Activated T-helper 2 cell treated with anti-CD3 and anti-CD28 coated beads, Interferon-gamma antibody, Interleukin-2, Interleukin-4, amounts not matched to agents 10 μg/mL and 5 μg/mL and 100 μg/mL, durations not matched to agents 14 hours and 24 hours and 36 hours (primary cell): Measurements from ENCODE around the gene TP73. TPM values are rescaled to one million over a fixed set of nuclear protein-coding genes. Genes with fewer than 3 reads are reported as not detected.
A peak's percentile ranks its signal among the peaks of the same experiment; 100 is the strongest.

Source experiments
- DNase-seq: peaks from one replicate; pipeline ENCODE4 v3.0.0; 2021; ENCODE audit warnings: low spot score
- H3K27ac Mint-ChIP-seq: one replicate; pipeline ENCODE4 v1.8.0; 2021; ENCODE audit warnings: mixed read lengths
- H3K27me3 Mint-ChIP-seq: one replicate; pipeline ENCODE4 v1.8.0; 2021; ENCODE audit warnings: low read depth, mixed read lengths
- H3K36me3 Mint-ChIP-seq: one replicate; pipeline ENCODE4 v1.8.0; 2021; ENCODE audit warnings: low read depth, mixed read lengths
- H3K4me1 Mint-ChIP-seq: one replicate; pipeline ENCODE4 v1.8.0; 2021; ENCODE audit warnings: low read depth, mixed read lengths
- H3K4me3 Mint-ChIP-seq: one replicate; pipeline ENCODE4 v1.8.0; 2021; ENCODE audit warnings: low read depth, mild to moderate bottlenecking, moderate library complexity, mixed read lengths
- H3K9me3 Mint-ChIP-seq: one replicate; pipeline ENCODE4 v1.8.0; 2021; ENCODE audit warnings: mixed read lengths
- intact Hi-C: fragments of 100-400 bp; cut with micrococcal nuclease; formaldehyde crosslinking; loops from one replicate; pipeline ENCODE4 v1.15.1; 2023
- total RNA-seq: library from RNA; stranded (reverse); gene quantifications from 2 replicates; pipeline ENCODE4 v1.2.3, GENCODE V29; 2022

TP73 gene
- total RNA-seq, 1 donor from 2014 or later = 2.5 TPM

- Mint-ChIP-seq H3K4me3 (no peak overlapping the region), H3K9me3 (no peaks in the 10 kb centered on the region), H3K4me1 (no peaks in the 10 kb centered on the region), H3K27me3 (peaks cover 3% of the 10 kb centered on the region), H3K27ac (no peak overlapping the region), H3K36me3 (no peaks in the 10 kb centered on the region)
- intact Hi-C loops = no loop called here
- no peak for DNase-seq
These were observed 106.8 kb downstream of the TP73 start for GRCh38 chr1:3759164-3759563.

GRCh38 chr1:3759796-3760195, 107.5 kb downstream of the TP73 start:
- DNase-seq = no peak
- Mint-ChIP-seq H3K4me1 (no peaks in the 10 kb centered on the region), H3K27me3 (peaks cover 3% of the 10 kb centered on the region), H3K27ac (no peak overlapping the region), H3K36me3 (no peaks in the 10 kb centered on the region), H3K9me3 (no peaks in the 10 kb centered on the region), H3K4me3 (no peak overlapping the region)
- intact Hi-C loops = no loop called here

- Mint-ChIP-seq H3K27me3 (peaks cover 3% of the 10 kb centered on the region), H3K36me3 (no peaks in the 10 kb centered on the region), H3K9me3 (no peaks in the 10 kb centered on the region), H3K27ac (no peak overlapping the region), H3K4me1 (no peaks in the 10 kb centered on the region), H3K4me3 (no peak overlapping the region)
- intact Hi-C loops = no loop called here
- no peak for DNase-seq
These were observed 109.1 kb downstream of the TP73 start for GRCh38 chr1:3761296-3762010.

- H3K27me3 Mint-ChIP-seq = peaks cover 3% of the 10 kb centered on the region
- no peak overlapping the region for H3K27ac Mint-ChIP-seq
- no peaks in the 10 kb centered on the region for H3K36me3 Mint-ChIP-seq
- no peaks in the 10 kb centered on the region for H3K4me1 Mint-ChIP-seq
- H3K9me3 Mint-ChIP-seq = no peaks in the 10 kb centered on the region
- no peak overlapping the region for H3K4me3 Mint-ChIP-seq
- intact Hi-C loops = no loop called here
- DNase-seq = no peak
These were observed 110.0 kb downstream of the TP73 start for GRCh38 chr1:3762151-3762872.

- Mint-ChIP-seq H3K27ac (no peak overlapping the region), H3K4me3 (no peak overlapping the region), H3K27me3 (peaks cover 3% of the 10 kb centered on the region), H3K36me3 (no peaks in the 10 kb centered on the region), H3K4me1 (no peaks in the 10 kb centered on the region), H3K9me3 (no peaks in the 10 kb centered on the region)
- no peak for DNase-seq
- intact Hi-C loops = no loop called here
These were observed 110.5 kb downstream of the TP73 start for GRCh38 chr1:3762873-3763228.

- H3K27me3 Mint-ChIP-seq = peaks cover 3% of the 10 kb centered on the region
- no peaks in the 10 kb centered on the region for H3K36me3 Mint-ChIP-seq
- H3K27ac Mint-ChIP-seq = no peak overlapping the region
- intact Hi-C loops = no loop called here
- no peak overlapping the region for H3K4me3 Mint-ChIP-seq
- no peaks in the 10 kb centered on the region for H3K9me3 Mint-ChIP-seq
- H3K4me1 Mint-ChIP-seq = no peaks in the 10 kb centered on the region
- no peak for DNase-seq
These were observed 111.2 kb downstream of the TP73 start for GRCh38 chr1:3763351-3764125.

- H3K9me3 Mint-ChIP-seq = no peaks in the 10 kb centered on the region
- no peak overlapping the region for H3K4me3 Mint-ChIP-seq
- no peak for DNase-seq
- intact Hi-C loops = no loop called here
- no peak overlapping the region for H3K27ac Mint-ChIP-seq
- no peaks in the 10 kb centered on the region for H3K27me3 Mint-ChIP-seq
- no peaks in the 10 kb centered on the region for H3K36me3 Mint-ChIP-seq
- H3K4me1 Mint-ChIP-seq = peaks cover 3% of the 10 kb centered on the region
These were observed 115.1 kb downstream of the TP73 start for GRCh38 chr1:3767328-3767925.

- DNase-seq = no peak
- H3K9me3 Mint-ChIP-seq = no peaks in the 10 kb centered on the region
- H3K4me3 Mint-ChIP-seq = no peak overlapping the region
These were observed 116.6 kb downstream of the TP73 start for GRCh38 chr1:3768811-3769390.

GRCh38 chr1:3770047-3770765, 117.9 kb downstream of the TP73 start:
- no peaks in the 10 kb centered on the region for H3K36me3 Mint-ChIP-seq
- H3K27me3 Mint-ChIP-seq = no peaks in the 10 kb centered on the region
- DNase-seq = no peak
- no peaks in the 10 kb centered on the region for H3K9me3 Mint-ChIP-seq
- no peak overlapping the region for H3K27ac Mint-ChIP-seq
- intact Hi-C loops = loop anchor here (10.0 kb wide), 1 partner anchor 135 kb away; the partner anchor contains the start of gene C1orf174
- peak overlapping the region; percentile 52 for H3K4me3 Mint-ChIP-seq
- H3K4me1 Mint-ChIP-seq = peaks cover 3% of the 10 kb centered on the region

More at GRCh38 chr1:3768811-3769390, 116.6 kb downstream of the TP73 start:
- Mint-ChIP-seq H3K27me3 (no peaks in the 10 kb centered on the region), H3K4me1 (peaks cover 3% of the 10 kb centered on the region), H3K36me3 (no peaks in the 10 kb centered on the region), H3K27ac (no peak overlapping the region)
- intact Hi-C loops = no loop called here

- no peaks in the 10 kb centered on the region for H3K36me3 Mint-ChIP-seq
- H3K9me3 Mint-ChIP-seq = no peaks in the 10 kb centered on the region
- no peaks in the 10 kb centered on the region for H3K27me3 Mint-ChIP-seq
- DNase-seq = no peak
- peak overlapping the region; percentile 64 for H3K4me3 Mint-ChIP-seq
- intact Hi-C loops = loop anchor here (2.0 to 10.0 kb wide), 2 partner anchors 25 to 133 kb away; partner anchors contain the start of genes C1orf174 and LRRC47
- no peak overlapping the region for H3K27ac Mint-ChIP-seq
- H3K4me1 Mint-ChIP-seq = peaks cover 5% of the 10 kb centered on the region
These were observed 119.1 kb downstream of the TP73 start for GRCh38 chr1:3771108-3772026.

- H3K27me3 Mint-ChIP-seq = no peaks in the 10 kb centered on the region
- peaks cover 5% of the 10 kb centered on the region for H3K4me1 Mint-ChIP-seq
- DNase-seq = peak; percentile 81
- no peak overlapping the region for H3K27ac Mint-ChIP-seq
- intact Hi-C loops = loop anchor here (2.0 to 10.0 kb wide), 2 partner anchors 25 to 133 kb away; partner anchors contain the start of genes C1orf174 and LRRC47
- H3K4me3 Mint-ChIP-seq = peak overlapping the region; percentile 64
- H3K9me3 Mint-ChIP-seq = no peaks in the 10 kb centered on the region
- H3K36me3 Mint-ChIP-seq = no peaks in the 10 kb centered on the region
These were observed 119.9 kb downstream of the TP73 start for GRCh38 chr1:3772027-3772714.
